Hepatocyte (in vitro differentiated cells): Measurements from ENCODE around the gene EPHB2.

ENCODE experiments used
- EZH2 ChIP-seq: fragments of 200-600 bp; sonication (generic); IDR thresholded peaks from 2 replicates; pipeline ENCODE4 v1.6.1; 2016; ENCODE audit warnings: antibody characterized with exemption, mild to moderate bottlenecking, borderline replicate concordance
- EZH2phosphoT487 ChIP-seq: fragments of 200-600 bp; sonication (generic); IDR thresholded peaks from one replicate; pipeline ENCODE4 v1.6.1; 2018; ENCODE audit warnings: antibody characterized with exemption, mild to moderate bottlenecking, low read depth, moderate library complexity; ENCODE audit not compliant: unreplicated experiment, severe bottlenecking
- TF ChIP-seq, protein P1 (sequence below): fragments of 200-600 bp; sonication (generic); IDR thresholded peaks from 2 replicates; pipeline ENCODE4 v1.5.1; 2016; ENCODE audit warnings: antibody characterized with exemption, mild to moderate bottlenecking; ENCODE audit not compliant: poor library complexity

DNA sequence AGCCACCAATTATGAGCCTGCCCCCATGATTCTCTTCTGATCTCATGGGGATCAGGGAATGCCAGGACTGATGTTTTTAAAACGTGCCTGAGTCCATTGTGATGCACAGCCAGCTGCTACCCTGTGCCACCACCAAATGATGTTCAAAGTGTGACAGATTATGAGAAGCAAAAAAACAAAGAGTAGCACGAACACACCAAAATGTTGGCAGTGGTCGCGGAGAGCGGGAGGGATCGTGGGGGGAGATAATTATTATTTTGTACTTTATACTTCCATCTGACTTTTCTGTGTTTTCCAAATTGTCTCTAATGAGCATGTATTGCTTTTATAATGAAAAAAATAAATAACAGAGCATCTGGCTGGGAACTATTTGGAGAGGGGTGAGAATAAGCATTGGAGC is 50.5 kb downstream of the EPHB2 start:
- TF ChIP-seq, protein P1, sequence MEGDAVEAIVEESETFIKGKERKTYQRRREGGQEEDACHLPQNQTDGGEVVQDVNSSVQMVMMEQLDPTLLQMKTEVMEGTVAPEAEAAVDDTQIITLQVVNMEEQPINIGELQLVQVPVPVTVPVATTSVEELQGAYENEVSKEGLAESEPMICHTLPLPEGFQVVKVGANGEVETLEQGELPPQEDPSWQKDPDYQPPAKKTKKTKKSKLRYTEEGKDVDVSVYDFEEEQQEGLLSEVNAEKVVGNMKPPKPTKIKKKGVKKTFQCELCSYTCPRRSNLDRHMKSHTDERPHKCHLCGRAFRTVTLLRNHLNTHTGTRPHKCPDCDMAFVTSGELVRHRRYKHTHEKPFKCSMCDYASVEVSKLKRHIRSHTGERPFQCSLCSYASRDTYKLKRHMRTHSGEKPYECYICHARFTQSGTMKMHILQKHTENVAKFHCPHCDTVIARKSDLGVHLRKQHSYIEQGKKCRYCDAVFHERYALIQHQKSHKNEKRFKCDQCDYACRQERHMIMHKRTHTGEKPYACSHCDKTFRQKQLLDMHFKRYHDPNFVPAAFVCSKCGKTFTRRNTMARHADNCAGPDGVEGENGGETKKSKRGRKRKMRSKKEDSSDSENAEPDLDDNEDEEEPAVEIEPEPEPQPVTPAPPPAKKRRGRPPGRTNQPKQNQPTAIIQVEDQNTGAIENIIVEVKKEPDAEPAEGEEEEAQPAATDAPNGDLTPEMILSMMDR: no peak
- TF ChIP-seq EZH2: no peak
- TF ChIP-seq EZH2phosphoT487: no peak
